GDM1 (cell line): ENCODE results near the gene TFEB.

Experiments
- DNase-seq: peaks from one replicate; lab custom pipeline; 2025; lab: John Stamatoyannopoulos, UW

TFEB gene

DNA sequence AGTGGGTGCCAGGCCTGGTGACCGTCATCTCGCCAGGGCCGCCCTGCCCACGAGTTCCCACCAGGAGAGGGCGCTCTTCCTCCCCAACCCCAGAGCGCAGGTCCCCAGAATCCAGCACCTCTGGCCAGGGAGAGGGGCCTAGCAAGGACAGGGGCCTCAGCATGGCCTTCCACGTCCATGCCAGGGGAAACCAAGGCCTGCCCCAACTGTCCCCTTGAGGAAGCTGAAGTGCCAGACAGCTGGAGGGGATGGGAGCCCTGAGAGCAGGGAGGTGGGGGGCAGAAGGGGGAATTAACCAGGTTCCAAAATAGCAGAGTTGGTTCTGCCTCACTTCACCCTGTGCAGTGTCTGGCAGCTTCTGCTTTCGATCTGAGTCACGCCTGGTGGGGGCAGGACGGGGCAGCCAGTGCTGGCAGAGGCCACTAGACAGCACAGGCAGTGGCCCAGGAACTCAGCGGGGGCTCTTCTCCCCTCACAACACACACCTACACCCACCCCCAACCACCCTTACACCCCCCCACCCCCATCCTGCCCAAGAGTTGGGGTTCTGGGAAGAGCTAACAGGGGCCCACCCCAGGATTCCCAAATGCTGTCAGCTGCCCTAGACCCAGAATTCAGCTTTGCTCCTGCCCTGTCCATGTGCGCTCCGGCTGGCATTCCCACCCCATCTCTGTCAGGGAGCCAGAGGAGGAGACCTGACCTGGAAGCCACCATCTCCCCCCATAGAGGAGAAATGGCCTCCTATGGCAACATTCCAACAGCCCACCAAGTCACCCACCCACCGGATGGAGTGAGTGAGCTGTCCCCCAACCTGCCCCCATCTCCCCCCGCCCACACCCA, 29.2 kb downstream of the TFEB start:
- peak; percentile 74 for DNase-seq

GRCh38 chr6:41705311-41705995, 30.0 kb downstream of the TFEB start:
- DNase-seq, result no peak

DNA sequence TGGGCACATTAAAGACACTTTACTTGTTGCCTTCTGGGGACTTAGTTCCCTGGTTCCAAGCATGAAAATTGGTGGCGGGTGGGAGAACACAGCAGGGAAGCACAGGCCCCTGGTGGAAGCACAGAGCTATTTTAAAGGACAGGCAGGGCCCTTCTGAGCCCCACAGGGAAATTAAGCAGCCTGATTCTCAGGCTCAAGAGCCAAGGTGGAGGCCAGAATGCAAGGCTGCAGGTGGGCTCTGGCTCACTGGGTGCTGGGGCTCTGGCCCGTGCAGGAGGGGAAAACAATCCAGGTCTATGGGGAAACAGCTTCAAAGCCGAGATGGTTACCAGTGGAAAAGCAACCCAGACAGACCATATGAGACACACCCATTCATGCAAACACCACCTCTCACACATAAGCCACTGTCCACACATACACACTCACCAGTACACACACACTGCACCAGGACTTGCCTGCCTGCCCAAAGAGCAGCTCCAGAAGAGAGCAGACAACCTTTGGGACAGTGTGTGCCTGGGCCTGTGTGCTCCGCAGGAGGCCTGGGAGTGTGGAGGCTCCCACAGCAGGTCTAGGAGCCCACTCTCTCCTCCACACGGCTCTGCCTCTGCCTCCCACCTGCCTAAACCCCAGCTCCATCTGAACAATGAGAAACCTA, 30.6 kb downstream of the TFEB start:
- DNase-seq, result no peak

DNA sequence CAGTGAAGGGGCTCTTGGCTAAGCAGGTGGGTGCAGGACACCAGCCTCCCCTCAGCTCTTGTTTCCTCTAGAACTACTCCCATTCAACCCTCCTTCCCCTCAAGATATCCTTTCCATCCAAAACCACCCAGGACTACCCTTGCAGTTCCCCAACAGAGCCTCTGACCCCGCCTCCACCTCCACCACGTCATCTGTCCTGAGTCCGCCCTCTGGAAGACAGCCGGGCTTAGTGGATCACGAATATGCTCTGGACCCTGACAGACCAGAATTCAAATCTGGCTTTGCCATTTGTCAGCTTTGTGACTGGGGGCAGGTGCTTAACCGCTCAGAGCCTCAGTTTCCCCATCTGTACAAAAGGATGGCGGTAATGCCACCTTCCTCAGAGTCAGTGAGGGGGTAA, 31.4 kb downstream of the TFEB start:
- no peak for DNase-seq

DNA sequence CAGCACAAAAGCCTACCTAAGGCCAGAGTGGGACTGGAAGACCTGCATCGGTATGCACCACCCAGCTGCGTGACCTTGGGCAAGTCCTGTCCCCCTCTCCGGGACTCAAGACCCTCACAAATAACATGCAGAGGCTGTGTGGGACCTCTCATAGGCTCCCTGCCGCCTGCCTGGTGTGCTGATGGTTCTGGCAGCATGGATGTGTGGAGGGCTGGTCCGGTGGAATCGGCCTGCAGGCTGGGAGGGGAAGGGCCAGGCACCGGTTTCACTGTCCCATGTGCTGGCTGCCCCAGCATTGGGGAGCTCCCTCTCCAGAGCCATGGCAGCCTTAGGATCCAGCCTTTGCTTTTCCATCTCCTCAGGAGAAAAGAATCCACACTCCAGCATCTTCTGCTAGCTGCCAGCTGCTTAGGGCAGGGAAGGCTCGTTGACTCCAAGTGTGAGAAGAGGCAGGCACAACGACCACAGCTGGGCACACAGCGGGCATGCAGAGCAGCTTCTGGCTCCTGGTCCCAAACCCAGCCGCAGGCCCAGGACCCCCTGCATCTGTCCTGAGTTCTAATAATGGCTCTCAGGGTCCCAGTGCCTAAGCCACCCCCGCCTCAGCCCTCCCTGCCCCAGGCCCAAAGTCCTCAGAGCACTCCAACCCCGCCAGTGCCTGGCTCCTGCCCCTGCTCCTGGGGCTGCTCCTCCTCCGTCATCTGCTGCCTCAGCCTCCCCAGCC, 32.5 kb downstream of the TFEB start:
- DNase-seq, result no peak

GRCh38 chr6:41702089-41702745, 33.2 kb downstream of the TFEB start:
- no peak for DNase-seq

- DNase-seq, result no peak
Measured at GRCh38 chr6:41700463-41701347, 34.7 kb downstream of the TFEB start.

DNA sequence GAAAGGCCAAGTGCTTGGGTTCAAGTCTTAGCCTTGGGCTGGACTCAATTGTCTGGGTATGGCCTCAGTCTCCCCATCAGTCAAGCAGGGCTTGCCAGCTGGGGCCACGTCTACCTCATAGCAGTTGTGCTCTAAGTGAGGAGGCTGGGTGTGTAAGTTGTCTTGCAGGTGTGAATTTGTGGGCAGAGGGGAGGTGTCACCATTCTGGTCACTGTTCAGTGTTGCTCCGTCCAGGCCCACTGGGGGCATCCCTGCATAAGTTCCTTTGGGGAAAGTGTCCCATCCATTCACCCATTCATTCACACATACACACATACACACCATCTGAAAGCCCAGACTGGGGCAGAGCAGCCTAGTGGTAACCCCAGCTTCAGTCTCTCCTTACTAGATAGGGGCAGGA, 36.3 kb downstream of the TFEB start:
- no peak for DNase-seq

DNA sequence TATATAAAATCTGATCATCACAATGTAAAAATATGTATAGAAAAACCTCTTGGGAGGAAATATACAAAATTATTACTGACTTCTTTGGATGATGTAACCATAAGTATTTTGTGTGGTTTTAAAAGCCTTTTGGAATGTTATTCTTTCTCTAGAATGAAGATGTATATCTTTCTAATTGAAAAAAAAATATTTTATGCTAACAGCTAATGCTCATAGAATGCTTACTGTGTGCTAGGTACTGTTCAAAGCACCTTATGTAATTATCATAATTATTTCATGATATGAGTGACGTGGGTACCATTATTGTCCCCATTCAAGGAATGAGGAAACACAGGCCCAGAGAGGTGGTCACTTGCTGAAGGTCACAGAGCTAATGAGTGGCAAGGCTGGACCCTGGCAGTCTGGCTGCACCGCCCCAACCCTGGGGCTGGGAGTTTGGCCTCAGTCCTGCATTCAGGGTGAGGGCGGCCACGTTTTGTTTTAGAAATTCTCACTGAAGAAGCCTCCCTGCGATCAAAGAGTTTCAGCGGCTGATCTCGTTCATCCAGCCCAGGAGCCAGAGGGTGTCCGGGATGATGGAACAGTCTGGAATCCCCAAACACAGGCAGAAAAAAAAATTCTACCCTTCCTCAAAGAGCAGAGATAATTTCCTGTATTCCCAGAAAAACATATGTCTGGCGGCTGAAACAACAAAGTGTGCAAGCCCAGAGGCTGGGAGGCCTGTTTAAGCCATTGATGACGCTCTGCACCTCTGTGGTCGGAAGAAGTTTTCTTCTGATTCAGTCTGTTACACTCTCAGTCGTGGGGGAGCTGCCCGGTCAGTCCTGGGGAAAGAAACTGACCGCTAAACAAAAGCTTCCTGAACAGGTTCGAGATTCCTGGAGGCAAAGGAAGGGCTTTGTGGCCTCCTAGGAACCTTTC, 37.3 kb downstream of the TFEB start:
- no peak for DNase-seq

GRCh38 chr6:41696788-41697187, 38.6 kb downstream of the TFEB start:
- DNase-seq, result no peak

- DNase-seq, result no peak
Measured at GRCh38 chr6:41695825-41696224, 39.6 kb downstream of the TFEB start.

GRCh38 chr6:41694815-41695526, 40.4 kb downstream of the TFEB start:
- no peak for DNase-seq

GRCh38 chr6:41693281-41694240, 41.8 kb downstream of the TFEB start:
- no peak for DNase-seq

- DNase-seq, result no peak
Measured at GRCh38 chr6:41692730-41693129, 42.7 kb downstream of the TFEB start.

GRCh38 chr6:41692080-41692675, 43.2 kb downstream of the TFEB start:
- DNase-seq, result no peak

DNA sequence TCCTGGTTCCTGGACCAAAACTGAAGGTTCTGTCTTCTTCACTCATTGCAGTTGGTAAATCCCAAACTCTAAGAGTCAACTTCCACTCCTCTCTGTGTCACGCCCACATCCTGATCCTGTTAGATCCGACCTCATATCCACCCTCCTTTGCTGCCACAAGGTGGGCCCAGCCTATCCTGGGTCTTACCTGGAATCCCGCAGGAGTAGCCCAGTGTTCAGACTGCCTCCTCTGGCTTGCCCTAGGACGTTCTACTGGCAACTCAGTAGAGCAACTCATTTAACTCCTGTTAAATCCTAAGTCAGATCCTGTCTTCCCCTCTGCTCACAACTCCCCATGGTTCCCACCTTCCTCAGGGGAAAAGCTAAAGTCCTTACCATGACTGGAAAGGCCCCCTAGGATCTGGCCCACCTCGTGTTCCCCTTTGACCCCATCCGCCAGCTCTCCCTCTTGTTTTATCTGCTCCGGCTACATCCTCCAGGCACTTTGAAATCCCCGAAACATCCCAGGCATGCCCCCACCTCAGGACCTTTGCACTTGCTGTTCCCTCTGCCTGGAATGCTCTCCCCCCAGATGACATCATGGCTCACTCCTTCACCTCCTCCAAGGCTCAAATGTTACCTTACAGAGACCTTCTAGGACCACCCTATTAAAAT, 43.9 kb downstream of the TFEB start:
- DNase-seq, result no peak
